ENCODE data around the gene CD82.
A peak's percentile ranks its signal among the peaks of the same experiment; 100 is the strongest.
"Not testable (repeated sequence)": the region's sequence is repeated elsewhere in the genome, so short reads cannot be mapped to it uniquely, and the experiment has no call there.

The CD82 gene

GRCh38 chr11:44628730-44629700 lies 63.6 kb downstream of the CD82 start:
- DNase-seq = no peak

- peak in 3 of 51 donors; percentile 25 to 78 (median 63) for DNase-seq
These were observed 64.4 kb downstream of the CD82 start for GRCh38 chr11:44629732-44630345.

- no peak for DNase-seq
These were observed 65.2 kb downstream of the CD82 start for GRCh38 chr11:44630511-44631210.

- no peak for DNase-seq
These were observed 66.4 kb downstream of the CD82 start for GRCh38 chr11:44631831-44632230.

GRCh38 chr11:44632466-44633123 lies 67.1 kb downstream of the CD82 start:
- DNase-seq = peak in 12 of 51 donors; percentile 7 to 70 (median 40)

GRCh38 chr11:44633641-44634040 lies 68.2 kb downstream of the CD82 start:
- DNase-seq = peak in 1 of 51 donors; percentile 25

- peak in 39 of 51 donors; percentile 36 to 96 (median 78) for DNase-seq
These were observed 69.2 kb downstream of the CD82 start for GRCh38 chr11:44634401-44635281.

- no peak for DNase-seq
These were observed 72.0 kb downstream of the CD82 start for GRCh38 chr11:44637487-44637886.

- no peak for DNase-seq
These were observed 72.6 kb downstream of the CD82 start for GRCh38 chr11:44638032-44638431.

GRCh38 chr11:44643217-44643616 lies 77.8 kb downstream of the CD82 start:
- DNase-seq = no peak

GRCh38 chr11:44645827-44646226 lies 80.4 kb downstream of the CD82 start:
- no peak for DNase-seq

- DNase-seq = not testable (repeated sequence)
These were observed 81.9 kb downstream of the CD82 start for GRCh38 chr11:44647255-44647955.

- DNase-seq = no peak
These were observed 82.6 kb downstream of the CD82 start for GRCh38 chr11:44648109-44648508.

GRCh38 chr11:44651535-44652155 lies 86.2 kb downstream of the CD82 start:
- no peak for DNase-seq

- DNase-seq = no peak
These were observed 87.6 kb downstream of the CD82 start for GRCh38 chr11:44652901-44653644.

- DNase-seq = no peak
These were observed 88.6 kb downstream of the CD82 start for GRCh38 chr11:44654057-44654456.

GRCh38 chr11:44654596-44654995 lies 89.1 kb downstream of the CD82 start:
- DNase-seq = no peak

- DNase-seq = no peak
These were observed 92.5 kb downstream of the CD82 start for GRCh38 chr11:44657836-44658505.

All from hypothalamus (tissue), 51 donors.